ENCODE data around the gene HOXA4. TPM values are rescaled to one million over a fixed set of nuclear protein-coding genes. Genes with fewer than 3 reads are reported as not detected.
A peak's percentile ranks its signal among the peaks of the same experiment; 100 is the strongest.

Gene HOXA4
- total and polyA plus RNA-seq, 2 experiments from 2014 or later: not detected

GRCh38 chr7:27164367-27165088, 34.0 kb upstream of the HOXA4 start:
- Histone ChIP-seq H3K79me2 (replicated peaks; ENCODE audit: insufficient read depth) (no peaks in the 10 kb centered on the region), H3F3A (replicated peaks; ENCODE audit: low read depth) (peaks cover 31% of the 10 kb centered on the region), H3K4me1 (ENCODE audit: insufficient read depth) (no peaks in the 10 kb centered on the region), H3K36me3 (ENCODE audit: insufficient read depth) (no peaks in the 10 kb centered on the region; the same call in 1 of the 2 replicates), H4K20me1 (replicated peaks; ENCODE audit: insufficient read depth) (peaks cover 44% of the 10 kb centered on the region), H3K4me3 (peak overlapping the region; percentile 43; the same call in 1 of the 2 replicates), H3K9me2 (ENCODE audit: insufficient read depth) (no peaks in the 10 kb centered on the region), H3K4me2 (peak overlapping the region; percentile 65), H2AFZ (peak overlapping the region; percentile 85; the same call in 1 of the 2 replicates), H3K27me3 (ENCODE audit: insufficient read depth) (peaks cover 100% of the 10 kb centered on the region), H3K27ac (ENCODE audit: low read depth) (no peak overlapping the region)
- DNase-seq (ENCODE audit: low spot score) (peak; percentile 72), ATAC-seq (peak; percentile 17)
- Mint-ChIP-seq H3K4me1 (peaks cover 13% of the 10 kb centered on the region), H3K36me3 (ENCODE audit: low read depth) (no peaks in the 10 kb centered on the region; the same call in 2 of the 3 replicates), H3K4me3 (no peak overlapping the region; the same call in 2 of the 3 replicates), H3K9me3 (peaks cover 8% of the 10 kb centered on the region; the same call in 2 of the 3 replicates), H3K27ac (no peak overlapping the region), H3K27me3 (ENCODE audit: insufficient read depth, low read depth, poor library complexity) (peaks cover 99% of the 10 kb centered on the region)
- TF ChIP-seq POLR2AphosphoS5 (IDR thresholded peaks at IDR 0.05; ENCODE audit: low read depth) (no peak), ZNF331 (CRISPR knock-in tag; IDR thresholded peaks at IDR 0.05; ENCODE audit: low read depth) (no peak), EZH2 (IDR thresholded peaks at IDR 0.05; ENCODE audit: low read depth, unreplicated experiment) (peak; percentile 98), CTCF (conservative IDR thresholded peaks at IDR 0.05; ENCODE audit: low read depth in 2 of 2) (peak in 1 of 2 experiments; percentile 37; a peak in 2 of 4 replicates), NANOG (IDR thresholded peaks at IDR 0.05; ENCODE audit: borderline replicate concordance) (no peak), CREB1 (CRISPR knock-in tag; IDR thresholded peaks at IDR 0.05; ENCODE audit: low read depth) (no peak), REST (IDR thresholded peaks at IDR 0.05; ENCODE audit: unreplicated experiment) (no peak), ZNF114 (CRISPR knock-in tag; IDR thresholded peaks at IDR 0.05) (no peak), STAT1 (IDR thresholded peaks at IDR 0.05; ENCODE audit: unreplicated experiment) (no peak), JUNB (IDR thresholded peaks at IDR 0.05; ENCODE audit: unreplicated experiment) (no peak), EZH2phosphoT487 (IDR thresholded peaks at IDR 0.05; ENCODE audit: unreplicated experiment) (peak; percentile 93)
- TF ChIP-seq, protein P1, sequence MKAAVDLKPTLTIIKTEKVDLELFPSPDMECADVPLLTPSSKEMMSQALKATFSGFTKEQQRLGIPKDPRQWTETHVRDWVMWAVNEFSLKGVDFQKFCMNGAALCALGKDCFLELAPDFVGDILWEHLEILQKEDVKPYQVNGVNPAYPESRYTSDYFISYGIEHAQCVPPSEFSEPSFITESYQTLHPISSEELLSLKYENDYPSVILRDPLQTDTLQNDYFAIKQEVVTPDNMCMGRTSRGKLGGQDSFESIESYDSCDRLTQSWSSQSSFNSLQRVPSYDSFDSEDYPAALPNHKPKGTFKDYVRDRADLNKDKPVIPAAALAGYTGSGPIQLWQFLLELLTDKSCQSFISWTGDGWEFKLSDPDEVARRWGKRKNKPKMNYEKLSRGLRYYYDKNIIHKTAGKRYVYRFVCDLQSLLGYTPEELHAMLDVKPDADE (IDR thresholded peaks at IDR 0.05): no peak
- TF ChIP-seq, protein P2, sequence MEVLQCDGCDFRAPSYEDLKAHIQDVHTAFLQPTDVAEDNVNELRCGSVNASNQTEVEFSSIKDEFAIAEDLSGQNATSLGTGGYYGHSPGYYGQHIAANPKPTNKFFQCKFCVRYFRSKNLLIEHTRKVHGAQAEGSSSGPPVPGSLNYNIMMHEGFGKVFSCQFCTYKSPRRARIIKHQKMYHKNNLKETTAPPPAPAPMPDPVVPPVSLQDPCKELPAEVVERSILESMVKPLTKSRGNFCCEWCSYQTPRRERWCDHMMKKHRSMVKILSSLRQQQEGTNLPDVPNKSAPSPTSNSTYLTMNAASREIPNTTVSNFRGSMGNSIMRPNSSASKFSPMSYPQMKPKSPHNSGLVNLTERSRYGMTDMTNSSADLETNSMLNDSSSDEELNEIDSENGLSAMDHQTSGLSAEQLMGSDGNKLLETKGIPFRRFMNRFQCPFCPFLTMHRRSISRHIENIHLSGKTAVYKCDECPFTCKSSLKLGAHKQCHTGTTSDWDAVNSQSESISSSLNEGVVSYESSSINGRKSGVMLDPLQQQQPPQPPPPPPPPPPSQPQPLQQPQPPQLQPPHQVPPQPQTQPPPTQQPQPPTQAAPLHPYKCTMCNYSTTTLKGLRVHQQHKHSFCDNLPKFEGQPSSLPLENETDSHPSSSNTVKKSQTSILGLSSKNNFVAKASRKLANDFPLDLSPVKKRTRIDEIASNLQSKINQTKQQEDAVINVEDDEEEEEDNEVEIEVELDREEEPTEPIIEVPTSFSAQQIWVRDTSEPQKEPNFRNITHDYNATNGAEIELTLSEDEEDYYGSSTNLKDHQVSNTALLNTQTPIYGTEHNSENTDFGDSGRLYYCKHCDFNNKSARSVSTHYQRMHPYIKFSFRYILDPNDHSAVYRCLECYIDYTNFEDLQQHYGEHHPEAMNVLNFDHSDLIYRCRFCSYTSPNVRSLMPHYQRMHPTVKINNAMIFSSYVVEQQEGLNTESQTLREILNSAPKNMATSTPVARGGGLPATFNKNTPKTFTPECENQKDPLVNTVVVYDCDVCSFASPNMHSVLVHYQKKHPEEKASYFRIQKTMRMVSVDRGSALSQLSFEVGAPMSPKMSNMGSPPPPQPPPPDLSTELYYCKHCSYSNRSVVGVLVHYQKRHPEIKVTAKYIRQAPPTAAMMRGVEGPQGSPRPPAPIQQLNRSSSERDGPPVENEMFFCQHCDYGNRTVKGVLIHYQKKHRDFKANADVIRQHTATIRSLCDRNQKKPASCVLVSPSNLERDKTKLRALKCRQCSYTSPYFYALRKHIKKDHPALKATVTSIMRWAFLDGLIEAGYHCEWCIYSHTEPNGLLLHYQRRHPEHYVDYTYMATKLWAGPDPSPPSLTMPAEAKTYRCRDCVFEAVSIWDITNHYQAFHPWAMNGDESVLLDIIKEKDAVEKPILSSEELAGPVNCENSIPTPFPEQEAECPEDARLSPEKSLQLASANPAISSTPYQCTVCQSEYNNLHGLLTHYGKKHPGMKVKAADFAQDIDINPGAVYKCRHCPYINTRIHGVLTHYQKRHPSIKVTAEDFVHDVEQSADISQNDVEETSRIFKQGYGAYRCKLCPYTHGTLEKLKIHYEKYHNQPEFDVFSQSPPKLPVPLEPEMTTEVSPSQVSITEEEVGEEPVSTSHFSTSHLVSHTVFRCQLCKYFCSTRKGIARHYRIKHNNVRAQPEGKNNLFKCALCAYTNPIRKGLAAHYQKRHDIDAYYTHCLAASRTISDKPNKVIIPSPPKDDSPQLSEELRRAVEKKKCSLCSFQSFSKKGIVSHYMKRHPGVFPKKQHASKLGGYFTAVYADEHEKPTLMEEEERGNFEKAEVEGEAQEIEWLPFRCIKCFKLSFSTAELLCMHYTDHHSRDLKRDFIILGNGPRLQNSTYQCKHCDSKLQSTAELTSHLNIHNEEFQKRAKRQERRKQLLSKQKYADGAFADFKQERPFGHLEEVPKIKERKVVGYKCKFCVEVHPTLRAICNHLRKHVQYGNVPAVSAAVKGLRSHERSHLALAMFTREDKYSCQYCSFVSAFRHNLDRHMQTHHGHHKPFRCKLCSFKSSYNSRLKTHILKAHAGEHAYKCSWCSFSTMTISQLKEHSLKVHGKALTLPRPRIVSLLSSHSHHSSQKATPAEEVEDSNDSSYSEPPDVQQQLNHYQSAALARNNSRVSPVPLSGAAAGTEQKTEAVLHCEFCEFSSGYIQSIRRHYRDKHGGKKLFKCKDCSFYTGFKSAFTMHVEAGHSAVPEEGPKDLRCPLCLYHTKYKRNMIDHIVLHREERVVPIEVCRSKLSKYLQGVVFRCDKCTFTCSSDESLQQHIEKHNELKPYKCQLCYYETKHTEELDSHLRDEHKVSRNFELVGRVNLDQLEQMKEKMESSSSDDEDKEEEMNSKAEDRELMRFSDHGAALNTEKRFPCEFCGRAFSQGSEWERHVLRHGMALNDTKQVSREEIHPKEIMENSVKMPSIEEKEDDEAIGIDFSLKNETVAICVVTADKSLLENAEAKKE (CRISPR knock-in tag; IDR thresholded peaks at IDR 0.05): no peak

All from GM23338 (cell line).